Mesendoderm (in vitro differentiated cells): ENCODE data around the gene CELSR2.

Source experiments
- DNase-seq: peaks from one replicate; pipeline ENCODE4 v3.0.0; 2013
- H2AK5ac ChIP-seq: 2 replicates; pipeline ENCODE4 v1.6.1; 2013; ENCODE audit warnings: low read length, inconsistent platforms
- H2BK120ac ChIP-seq: 2 replicates; pipeline ENCODE4 v1.6.1; 2013; ENCODE audit warnings: low read depth, mild to moderate bottlenecking, low read length, moderate library complexity, mixed read lengths
- H2BK15ac ChIP-seq: replicated peaks from 2 replicates; pipeline ENCODE4 v1.6.1; 2013; ENCODE audit warnings: low read depth, mild to moderate bottlenecking, moderate library complexity
- H2BK5ac ChIP-seq: 2 replicates; pipeline ENCODE4 v1.6.1; 2013; ENCODE audit warnings: low read length, inconsistent platforms
- H3K18ac ChIP-seq: 2 replicates; pipeline ENCODE4 v1.6.1; 2013; ENCODE audit warnings: mild to moderate bottlenecking, low read length, mixed read lengths
- H3K23ac ChIP-seq: one replicate; pipeline ENCODE4 v1.6.1; 2013; ENCODE audit warnings: low read length
- H3K27ac ChIP-seq: 2 replicates; pipeline ENCODE4 v1.5.1; 2013; ENCODE audit warnings: low read depth, mild to moderate bottlenecking, inconsistent platforms, low read length, moderate library complexity
- H3K27me3 ChIP-seq: 2 replicates; pipeline ENCODE4 v1.6.1; 2013; ENCODE audit warnings: low read length, control low read depth, mild to moderate bottlenecking, inconsistent platforms; ENCODE audit not compliant: insufficient read depth, poor library complexity
- H3K36me3 ChIP-seq: 2 replicates; pipeline ENCODE4 v1.6.1; 2013; ENCODE audit warnings: low read length, inconsistent platforms; ENCODE audit not compliant: control insufficient read depth, insufficient read depth
- H3K4ac ChIP-seq: one replicate; pipeline ENCODE4 v1.6.1; 2013; ENCODE audit warnings: low read depth, mild to moderate bottlenecking, low read length, moderate library complexity
- H3K4me1 ChIP-seq: 2 replicates; pipeline ENCODE4 v1.6.1; 2013; ENCODE audit warnings: low read depth, low read length, inconsistent platforms; ENCODE audit not compliant: control insufficient read depth
- H3K4me2 ChIP-seq: 2 replicates; pipeline ENCODE4 v1.6.1; 2013; ENCODE audit warnings: low read length
- H3K4me3 ChIP-seq: 2 replicates; pipeline ENCODE4 v1.5.1; 2013; ENCODE audit warnings: mild to moderate bottlenecking, low read length
- H3K56ac ChIP-seq: one replicate; pipeline ENCODE4 v1.6.1; 2013; ENCODE audit warnings: low read length
- H3K79me1 ChIP-seq: 2 replicates; pipeline ENCODE4 v1.6.1; 2013; ENCODE audit warnings: low read length, inconsistent platforms
- H3K79me2 ChIP-seq: 2 replicates; pipeline ENCODE4 v1.6.1; 2013; ENCODE audit warnings: mild to moderate bottlenecking, low read length; ENCODE audit not compliant: control insufficient read depth, insufficient read depth
- H3K9ac ChIP-seq: 2 replicates; pipeline ENCODE4 v1.6.1; 2013; ENCODE audit warnings: low read length, inconsistent platforms
- H4K5ac ChIP-seq: one replicate; pipeline ENCODE4 v1.6.1; 2013; ENCODE audit warnings: low read length
- H4K8ac ChIP-seq: one replicate; pipeline ENCODE4 v1.6.1; 2013; ENCODE audit warnings: low read depth, mild to moderate bottlenecking, control low read depth, low read length, moderate library complexity
- WGBS: extraction: QIAGEN DNeasy Blood & Tissue Kit; methylation state at CpG from one replicate; pipeline ENCODE4 v1.1.7; 2013; ENCODE audit warnings: low lambda C conversion rate, missing lambda C conversion rate; ENCODE audit not compliant: insufficient coverage; ENCODE audit errors: extremely low coverage; 5-methylcytosine and 5-hydroxymethylcytosine counted together

CELSR2 gene

GRCh38 chr1:109315288-109315687 lies 65.9 kb downstream of the CELSR2 start:
- no peaks in the 10 kb centered on the region for H3K27me3 ChIP-seq
- H3K4ac ChIP-seq: no peak overlapping the region
- H3K56ac ChIP-seq: no peak overlapping the region
- no peak overlapping the region for H2BK15ac ChIP-seq
- no peak overlapping the region for H3K4me3 ChIP-seq
- H3K27ac ChIP-seq: no peak overlapping the region
- DNase-seq: no peak
- H4K8ac ChIP-seq: no peak overlapping the region
- no peaks in the 10 kb centered on the region for H3K79me2 ChIP-seq
- no peak overlapping the region for H3K18ac ChIP-seq
- H3K79me1 ChIP-seq: no peaks in the 10 kb centered on the region
- no CpG with 5 or more reads among the region's 4 CpGs for WGBS
- no peak overlapping the region for H2BK5ac ChIP-seq
- no peak overlapping the region for H3K4me2 ChIP-seq
- no peak overlapping the region for H3K9ac ChIP-seq
- no peak overlapping the region for H2BK120ac ChIP-seq
- H4K5ac ChIP-seq: no peak overlapping the region
- no peaks in the 10 kb centered on the region for H3K36me3 ChIP-seq
- no peak overlapping the region for H3K23ac ChIP-seq
- no peaks in the 10 kb centered on the region for H3K4me1 ChIP-seq
- no peak overlapping the region for H2AK5ac ChIP-seq

GRCh38 chr1:109316506-109316905 lies 67.2 kb downstream of the CELSR2 start:
- Histone ChIP-seq H3K4me2 (no peak overlapping the region), H3K36me3 (no peaks in the 10 kb centered on the region), H4K5ac (no peak overlapping the region), H3K18ac (no peak overlapping the region), H3K79me2 (no peaks in the 10 kb centered on the region), H2BK15ac (no peak overlapping the region), H4K8ac (no peak overlapping the region), H2BK120ac (no peak overlapping the region), H3K79me1 (no peaks in the 10 kb centered on the region), H3K4me1 (no peaks in the 10 kb centered on the region), H3K27me3 (no peaks in the 10 kb centered on the region), H2AK5ac (no peak overlapping the region), H3K9ac (no peak overlapping the region), H3K4ac (no peak overlapping the region), H2BK5ac (no peak overlapping the region), H3K23ac (no peak overlapping the region), H3K4me3 (no peak overlapping the region), H3K27ac (no peak overlapping the region), H3K56ac (no peak overlapping the region)
- DNase-seq: no peak
- WGBS: no CpG with 5 or more reads among the region's 1 CpG

- peak; percentile 65 for DNase-seq
- no peak overlapping the region for H3K4me2 ChIP-seq
- H3K4me3 ChIP-seq: no peak overlapping the region
- no peaks in the 10 kb centered on the region for H3K4me1 ChIP-seq
- no peak overlapping the region for H3K56ac ChIP-seq
- H3K36me3 ChIP-seq: no peaks in the 10 kb centered on the region
- H4K5ac ChIP-seq: no peak overlapping the region
- H3K4ac ChIP-seq: no peak overlapping the region
- WGBS: no CpG with 5 or more reads among the region's 3 CpGs
- H3K27me3 ChIP-seq: no peaks in the 10 kb centered on the region
- H4K8ac ChIP-seq: no peak overlapping the region
- H2AK5ac ChIP-seq: no peak overlapping the region
- no peak overlapping the region for H3K27ac ChIP-seq
- H2BK15ac ChIP-seq: no peak overlapping the region
- no peak overlapping the region for H2BK5ac ChIP-seq
- H3K18ac ChIP-seq: no peak overlapping the region
- H3K79me1 ChIP-seq: no peaks in the 10 kb centered on the region
- H3K79me2 ChIP-seq: no peaks in the 10 kb centered on the region
- no peak overlapping the region for H3K23ac ChIP-seq
- no peak overlapping the region for H3K9ac ChIP-seq
- no peak overlapping the region for H2BK120ac ChIP-seq
Observed at GRCh38 chr1:109319114-109319513, 69.8 kb downstream of the CELSR2 start.

- Histone ChIP-seq H2AK5ac (no peak overlapping the region), H3K18ac (no peak overlapping the region), H3K4me2 (no peak overlapping the region), H3K23ac (no peak overlapping the region), H2BK120ac (no peak overlapping the region), H3K27me3 (no peaks in the 10 kb centered on the region), H3K27ac (no peak overlapping the region), H3K36me3 (no peaks in the 10 kb centered on the region), H2BK15ac (no peak overlapping the region), H4K8ac (no peak overlapping the region), H3K9ac (no peak overlapping the region), H4K5ac (no peak overlapping the region), H3K4ac (no peak overlapping the region), H3K4me1 (no peaks in the 10 kb centered on the region), H3K56ac (no peak overlapping the region), H3K79me1 (no peaks in the 10 kb centered on the region), H2BK5ac (no peak overlapping the region), H3K4me3 (no peak overlapping the region), H3K79me2 (no peaks in the 10 kb centered on the region)
- DNase-seq: no peak
- no CpG with 5 or more reads among the region's 6 CpGs for WGBS
Observed at GRCh38 chr1:109322974-109323373, 73.6 kb downstream of the CELSR2 start.
